Measurements from ENCODE around the gene CTH. TPM values are rescaled to one million over a fixed set of nuclear protein-coding genes. Genes with fewer than 3 reads are reported as not detected.
"Not testable (repeated sequence)": the region's sequence is repeated elsewhere in the genome, so short reads cannot be mapped to it uniquely, and the experiment has no call there.

The CTH gene
- polyA plus RNA-seq, 3 donors, result 0.16 to 1.5 (median 0.28) TPM

DNA sequence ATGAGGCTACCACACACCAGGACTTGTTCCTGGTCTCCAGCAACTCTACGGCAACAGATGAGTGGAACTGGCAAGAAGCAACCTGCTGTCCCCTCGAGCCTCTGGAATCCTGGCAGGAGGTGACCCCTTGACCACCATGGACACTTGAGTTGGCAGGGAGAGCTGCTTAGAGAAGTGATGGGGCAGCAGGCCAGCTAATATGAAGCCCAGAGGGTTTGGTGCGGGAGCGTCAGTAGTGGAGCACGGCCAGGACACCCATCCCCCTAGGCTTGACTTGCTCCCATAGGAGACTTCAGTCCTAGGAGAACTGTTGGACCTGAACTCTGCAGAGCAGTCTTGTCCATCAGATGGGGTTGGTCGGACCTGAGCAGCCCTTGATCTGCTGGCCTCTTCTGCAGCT lies 56.5 kb downstream of the CTH start:
- H3K79me2 ChIP-seq (ENCODE audit: insufficient read depth, low read length), result no peaks in the 10 kb centered on the region
- no peak overlapping the region for H3K4me3 Mint-ChIP-seq
- no peaks in the 10 kb centered on the region for H4K20me1 ChIP-seq (ENCODE audit: insufficient read depth, low read length)
- peaks cover 1 to 10% (median 3%) of the 10 kb centered on the region in 7 donors for H3K9me3 Mint-ChIP-seq
- H3K36me3 Mint-ChIP-seq, result no peaks in the 10 kb centered on the region
- H3K27ac ChIP-seq (ENCODE audit: low read depth in 1 of 2, low read length in 2 of 2), result no peak overlapping the region
- TF ChIP-seq, protein P1, sequence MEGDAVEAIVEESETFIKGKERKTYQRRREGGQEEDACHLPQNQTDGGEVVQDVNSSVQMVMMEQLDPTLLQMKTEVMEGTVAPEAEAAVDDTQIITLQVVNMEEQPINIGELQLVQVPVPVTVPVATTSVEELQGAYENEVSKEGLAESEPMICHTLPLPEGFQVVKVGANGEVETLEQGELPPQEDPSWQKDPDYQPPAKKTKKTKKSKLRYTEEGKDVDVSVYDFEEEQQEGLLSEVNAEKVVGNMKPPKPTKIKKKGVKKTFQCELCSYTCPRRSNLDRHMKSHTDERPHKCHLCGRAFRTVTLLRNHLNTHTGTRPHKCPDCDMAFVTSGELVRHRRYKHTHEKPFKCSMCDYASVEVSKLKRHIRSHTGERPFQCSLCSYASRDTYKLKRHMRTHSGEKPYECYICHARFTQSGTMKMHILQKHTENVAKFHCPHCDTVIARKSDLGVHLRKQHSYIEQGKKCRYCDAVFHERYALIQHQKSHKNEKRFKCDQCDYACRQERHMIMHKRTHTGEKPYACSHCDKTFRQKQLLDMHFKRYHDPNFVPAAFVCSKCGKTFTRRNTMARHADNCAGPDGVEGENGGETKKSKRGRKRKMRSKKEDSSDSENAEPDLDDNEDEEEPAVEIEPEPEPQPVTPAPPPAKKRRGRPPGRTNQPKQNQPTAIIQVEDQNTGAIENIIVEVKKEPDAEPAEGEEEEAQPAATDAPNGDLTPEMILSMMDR (IDR thresholded peaks at IDR 0.05), result no peak
- H2AFZ ChIP-seq (ENCODE audit: insufficient read depth, low read depth, low read length, poor library complexity, severe bottlenecking), result no peak overlapping the region
- H3K36me3 ChIP-seq (replicated peaks in 1 of 2; ENCODE audit: control insufficient read depth in 1 of 2, insufficient read depth in 2 of 2, low read length in 2 of 2), result no peaks in the 10 kb centered on the region
- H3K4me1 Mint-ChIP-seq, result no peaks in the 10 kb centered on the region
- no peak overlapping the region for H3K9ac ChIP-seq (ENCODE audit: insufficient read depth, low read length, poor library complexity, severe bottlenecking)
- H3K27ac Mint-ChIP-seq, result no peak overlapping the region
- DNase-seq, result no peak
- 97% methylated on average over 6 of the region's 6 CpGs for WGBS (ENCODE audit: insufficient coverage)
- no peak overlapping the region for H3K4me3 ChIP-seq (replicated peaks in 1 of 3; ENCODE audit: low read depth in 2 of 3, low read length in 3 of 3)
- H3K4me1 ChIP-seq (ENCODE audit: control insufficient read depth in 1 of 2, insufficient read depth in 2 of 2, low read length in 2 of 2), result no peaks in the 10 kb centered on the region
- H3K27me3 Mint-ChIP-seq (ENCODE audit: low read depth in 3 of 3), result peaks cover 0 to 6% (median 0%) of the 10 kb centered on the region in 3 donors
- no peaks in the 10 kb centered on the region for H3K27me3 ChIP-seq (ENCODE audit: control insufficient read depth in 2 of 2, insufficient read depth in 2 of 2, low read length in 2 of 2)
- no peaks in the 10 kb centered on the region for H3K9me3 ChIP-seq (replicated peaks in 1 of 2; ENCODE audit: control insufficient read depth in 1 of 2, insufficient read depth in 1 of 2, low read length in 2 of 2)
- intact Hi-C loops (cut with micrococcal nuclease), result no loop called here
- H3K4me2 ChIP-seq (replicated peaks; ENCODE audit: extremely low read depth, low read length, poor library complexity, severe bottlenecking), result no peak overlapping the region

DNA sequence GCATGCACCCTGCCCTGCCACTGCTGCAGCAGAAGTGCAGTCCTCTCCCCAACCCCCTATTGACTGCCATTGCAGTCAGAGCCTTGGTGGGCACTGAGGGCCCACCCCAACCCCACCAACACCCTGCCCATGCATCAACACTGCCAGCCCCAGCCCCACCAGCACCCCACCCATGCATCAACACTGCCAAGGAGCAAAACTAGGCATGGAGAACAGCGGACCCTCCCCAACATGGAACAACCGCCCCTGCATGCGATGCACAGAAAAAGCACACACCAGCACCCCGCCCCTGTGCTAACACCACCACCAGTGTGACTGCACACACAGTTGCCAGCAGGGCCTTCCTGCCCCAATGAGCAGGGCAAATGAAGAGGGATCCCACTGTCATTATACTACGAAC lies 57.1 kb downstream of the CTH start:
- Histone ChIP-seq H3K4me3 (replicated peaks in 1 of 3; ENCODE audit: low read depth in 2 of 3, low read length in 3 of 3) (no peak overlapping the region), H3K27me3 (ENCODE audit: control insufficient read depth in 2 of 2, insufficient read depth in 2 of 2, low read length in 2 of 2) (no peaks in the 10 kb centered on the region), H3K9ac (ENCODE audit: insufficient read depth, low read length, poor library complexity, severe bottlenecking) (no peak overlapping the region), H3K4me1 (ENCODE audit: control insufficient read depth in 1 of 2, insufficient read depth in 2 of 2, low read length in 2 of 2) (no peaks in the 10 kb centered on the region), H3K4me2 (replicated peaks; ENCODE audit: extremely low read depth, low read length, poor library complexity, severe bottlenecking) (no peak overlapping the region), H3K36me3 (replicated peaks in 1 of 2; ENCODE audit: control insufficient read depth in 1 of 2, insufficient read depth in 2 of 2, low read length in 2 of 2) (no peaks in the 10 kb centered on the region), H4K20me1 (ENCODE audit: insufficient read depth, low read length) (no peaks in the 10 kb centered on the region), H2AFZ (ENCODE audit: insufficient read depth, low read depth, low read length, poor library complexity, severe bottlenecking) (no peak overlapping the region), H3K27ac (ENCODE audit: low read depth in 1 of 2, low read length in 2 of 2) (no peak overlapping the region), H3K9me3 (replicated peaks in 1 of 2; ENCODE audit: control insufficient read depth in 1 of 2, insufficient read depth in 1 of 2, low read length in 2 of 2) (no peaks in the 10 kb centered on the region), H3K79me2 (ENCODE audit: insufficient read depth, low read length) (no peaks in the 10 kb centered on the region)
- intact Hi-C loops (cut with micrococcal nuclease), result no loop called here
- 100% methylated on average over 2 of the region's 5 CpGs for WGBS (ENCODE audit: insufficient coverage)
- H3K4me3 Mint-ChIP-seq, result no peak overlapping the region
- TF ChIP-seq, protein P1 (IDR thresholded peaks at IDR 0.05), result no peak
- no peak overlapping the region for H3K27ac Mint-ChIP-seq
- H3K9me3 Mint-ChIP-seq, result peaks cover 0 to 10% (median 3%) of the 10 kb centered on the region in 7 donors
- H3K4me1 Mint-ChIP-seq, result no peaks in the 10 kb centered on the region
- H3K36me3 Mint-ChIP-seq, result no peaks in the 10 kb centered on the region
- DNase-seq, result no peak
- peaks cover 0 to 6% (median 0%) of the 10 kb centered on the region in 3 donors for H3K27me3 Mint-ChIP-seq (ENCODE audit: low read depth in 3 of 3)

GRCh38 chr1:70469184-70469583 lies 58.1 kb downstream of the CTH start:
- not testable (repeated sequence) for H3K27ac ChIP-seq (ENCODE audit: low read depth in 1 of 2, low read length in 2 of 2); DNase-seq

More at GRCh38 chr1:70469184-70469583, 58.1 kb downstream of the CTH start:
- H2AFZ ChIP-seq (ENCODE audit: insufficient read depth, low read depth, low read length, poor library complexity, severe bottlenecking); H3K79me2 ChIP-seq (ENCODE audit: insufficient read depth, low read length); H3K9ac ChIP-seq (ENCODE audit: insufficient read depth, low read length, poor library complexity, severe bottlenecking); H3K4me2 ChIP-seq (replicated peaks; ENCODE audit: extremely low read depth, low read length, poor library complexity, severe bottlenecking); H3K9me3 ChIP-seq (replicated peaks in 1 of 2; ENCODE audit: control insufficient read depth in 1 of 2, insufficient read depth in 1 of 2, low read length in 2 of 2); intact Hi-C loops (cut with micrococcal nuclease); H4K20me1 ChIP-seq (ENCODE audit: insufficient read depth, low read length); H3K27me3 ChIP-seq (ENCODE audit: control insufficient read depth in 2 of 2, insufficient read depth in 2 of 2, low read length in 2 of 2); H3K4me3 Mint-ChIP-seq; H3K36me3 Mint-ChIP-seq; H3K4me3 ChIP-seq (replicated peaks in 1 of 3; ENCODE audit: low read depth in 2 of 3, low read length in 3 of 3); H3K4me1 Mint-ChIP-seq; H3K9me3 Mint-ChIP-seq; H3K4me1 ChIP-seq (ENCODE audit: control insufficient read depth in 1 of 2, insufficient read depth in 2 of 2, low read length in 2 of 2); H3K27me3 Mint-ChIP-seq (ENCODE audit: low read depth in 3 of 3); H3K27ac Mint-ChIP-seq; H3K36me3 ChIP-seq (replicated peaks in 1 of 2; ENCODE audit: control insufficient read depth in 1 of 2, insufficient read depth in 2 of 2, low read length in 2 of 2): not testable (repeated sequence)
- WGBS (ENCODE audit: insufficient coverage), result no CpG with 5 or more reads among the region's 2 CpGs

Data from CD14-positive monocyte (primary cell).